Epithelial cell of esophagus (primary cell): ENCODE results near the gene DNAJB12.
A peak's percentile ranks its signal among the peaks of the same experiment; 100 is the strongest.

Source experiments
- DNase-seq: peaks from one replicate; pipeline ENCODE4 v3.0.0; 2010; ENCODE audit warnings: low read depth
- H3K4me3 ChIP-seq: 2 replicates; pipeline ENCODE4 v1.5.1; 2011; ENCODE audit warnings: mild to moderate bottlenecking, low read length, control low read depth
- TF ChIP-seq, protein P1 (sequence below): IDR thresholded peaks from 2 replicates; pipeline ENCODE4 v1.5.1; 2011; ENCODE audit warnings: low read depth, mild to moderate bottlenecking, low read length, control low read depth, inconsistent platforms; ENCODE audit not compliant: insufficient read depth; ENCODE audit errors: missing control alignments

Gene DNAJB12

DNA sequence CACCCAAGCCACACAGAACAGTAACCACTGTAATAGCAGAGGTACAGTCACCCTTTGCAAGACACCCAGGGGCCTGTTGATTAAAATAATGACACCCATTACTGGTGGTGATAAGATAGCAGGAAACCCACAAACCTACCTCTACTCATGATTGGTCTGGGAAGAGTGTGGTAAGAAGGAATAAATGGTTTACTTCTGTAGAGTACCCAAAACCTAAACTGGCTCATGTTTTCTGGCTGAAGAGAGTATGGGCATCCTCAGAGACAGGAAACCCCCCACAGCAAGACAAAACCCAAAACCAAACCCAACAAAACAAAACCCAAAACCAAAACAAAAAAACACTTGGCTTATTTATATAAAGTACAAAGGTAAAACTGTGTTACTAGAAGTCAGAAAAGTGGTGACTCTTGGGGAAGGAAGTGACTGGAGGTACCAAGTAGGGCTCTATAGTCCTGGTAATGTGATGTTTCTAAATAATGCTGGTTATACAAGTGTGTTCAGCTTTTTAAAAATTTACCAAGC, 15.5 kb upstream of the DNAJB12 start:
- DNase-seq: no peak

DNA sequence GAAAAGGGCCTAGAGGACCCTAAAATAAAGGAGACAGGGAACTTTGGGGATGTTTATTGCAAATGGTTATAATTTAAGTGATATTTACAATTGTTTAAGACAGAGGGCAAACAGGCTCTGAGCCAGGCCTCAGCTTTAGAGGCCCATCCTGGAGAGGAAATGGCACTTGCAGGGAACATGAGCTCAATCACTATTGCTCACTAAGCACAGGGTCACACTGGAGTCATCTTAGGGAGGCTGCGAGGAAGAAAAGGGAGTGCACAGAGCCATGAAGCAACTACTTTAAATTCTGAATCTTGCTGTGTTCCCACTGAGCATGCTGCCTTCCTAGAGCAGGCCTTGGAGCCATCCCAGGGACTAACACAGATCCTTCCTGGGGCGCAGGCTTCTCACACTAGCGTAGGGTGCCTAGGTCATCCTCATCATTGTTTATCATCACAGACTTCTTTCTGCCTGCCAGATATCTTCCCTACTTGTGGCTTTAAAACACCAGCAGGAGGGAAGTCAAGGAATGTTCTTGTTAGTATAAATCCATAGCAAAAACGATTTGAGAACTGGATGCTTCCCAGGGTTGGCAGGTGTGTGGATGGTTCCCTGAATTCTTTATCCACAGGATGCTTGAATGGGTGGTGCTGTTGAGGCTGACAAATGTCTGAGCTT, 12.7 kb upstream of the DNAJB12 start:
- no peak for DNase-seq
- no peak overlapping the region for H3K4me3 ChIP-seq
- TF ChIP-seq, protein P1, sequence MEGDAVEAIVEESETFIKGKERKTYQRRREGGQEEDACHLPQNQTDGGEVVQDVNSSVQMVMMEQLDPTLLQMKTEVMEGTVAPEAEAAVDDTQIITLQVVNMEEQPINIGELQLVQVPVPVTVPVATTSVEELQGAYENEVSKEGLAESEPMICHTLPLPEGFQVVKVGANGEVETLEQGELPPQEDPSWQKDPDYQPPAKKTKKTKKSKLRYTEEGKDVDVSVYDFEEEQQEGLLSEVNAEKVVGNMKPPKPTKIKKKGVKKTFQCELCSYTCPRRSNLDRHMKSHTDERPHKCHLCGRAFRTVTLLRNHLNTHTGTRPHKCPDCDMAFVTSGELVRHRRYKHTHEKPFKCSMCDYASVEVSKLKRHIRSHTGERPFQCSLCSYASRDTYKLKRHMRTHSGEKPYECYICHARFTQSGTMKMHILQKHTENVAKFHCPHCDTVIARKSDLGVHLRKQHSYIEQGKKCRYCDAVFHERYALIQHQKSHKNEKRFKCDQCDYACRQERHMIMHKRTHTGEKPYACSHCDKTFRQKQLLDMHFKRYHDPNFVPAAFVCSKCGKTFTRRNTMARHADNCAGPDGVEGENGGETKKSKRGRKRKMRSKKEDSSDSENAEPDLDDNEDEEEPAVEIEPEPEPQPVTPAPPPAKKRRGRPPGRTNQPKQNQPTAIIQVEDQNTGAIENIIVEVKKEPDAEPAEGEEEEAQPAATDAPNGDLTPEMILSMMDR: no peak

More for the DNA sequence above, 15.5 kb upstream of the DNAJB12 start:
- no peak overlapping the region for H3K4me3 ChIP-seq
- TF ChIP-seq, protein P1: no peak

- H3K4me3 ChIP-seq: no peak overlapping the region
- DNase-seq: no peak
- TF ChIP-seq, protein P1: no peak
These were observed 10.6 kb upstream of the DNAJB12 start for GRCh38 chr10:72365106-72365895.

DNA sequence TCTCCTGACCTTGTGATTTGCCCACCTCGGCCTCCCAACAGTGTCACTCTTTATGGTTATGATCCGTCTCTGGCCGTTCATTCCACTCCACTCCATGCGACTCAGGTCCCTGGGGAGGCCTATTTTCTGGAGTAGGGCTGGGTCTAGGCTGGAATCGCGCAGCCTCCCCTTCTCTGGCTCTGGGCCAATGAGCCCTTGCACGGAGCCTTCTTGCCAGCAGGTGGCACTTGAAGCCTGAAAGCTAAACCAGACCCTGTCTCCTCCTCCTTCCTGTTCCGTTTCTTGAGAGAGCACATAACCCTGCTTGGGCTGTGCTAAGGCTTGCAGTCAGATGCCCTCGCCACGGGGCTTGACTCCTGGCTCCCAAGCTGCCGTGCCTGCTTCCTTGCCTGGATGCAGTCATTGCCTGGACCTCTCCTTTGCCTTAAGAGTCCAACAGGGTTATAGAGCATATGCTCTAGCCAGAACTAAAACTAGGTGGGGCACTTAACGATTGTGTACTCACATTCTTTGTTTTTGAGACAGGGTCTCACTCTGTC, 9.6 kb upstream of the DNAJB12 start:
- no peak overlapping the region for H3K4me3 ChIP-seq
- peak; percentile 95 for DNase-seq
- TF ChIP-seq, protein P1: peak; percentile 99

GRCh38 chr10:72356987-72357386, 2.3 kb upstream of the DNAJB12 start:
- no peak overlapping the region for H3K4me3 ChIP-seq
- DNase-seq: no peak
- TF ChIP-seq, protein P1: no peak

DNA sequence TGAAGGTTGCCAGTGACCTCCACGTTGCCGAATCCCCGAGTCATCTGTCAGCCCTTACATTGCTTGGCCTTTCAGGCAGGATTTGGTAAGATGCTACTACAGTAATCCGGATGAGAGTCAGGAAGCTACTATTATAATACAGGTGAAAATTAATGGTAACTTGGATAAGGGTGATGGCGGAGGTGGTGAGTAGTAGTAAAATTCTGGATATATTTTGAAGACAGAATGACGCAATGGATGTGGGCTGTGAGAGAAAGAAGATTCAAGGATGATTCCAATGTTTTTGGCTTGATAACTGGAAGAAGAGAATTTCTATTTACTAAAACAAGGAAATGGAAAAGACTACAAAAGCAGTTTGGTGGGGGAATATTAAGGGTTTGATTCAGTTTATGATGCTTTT, 1.4 kb upstream of the DNAJB12 start:
- no peak overlapping the region for H3K4me3 ChIP-seq
- DNase-seq: no peak
- TF ChIP-seq, protein P1: no peak
